MM.1S (cell line): ENCODE results near the gene FYCO1.

Experiments used
- DNase-seq: peaks from one replicate; pipeline ENCODE4 v3.0.0-alpha.2; 2015
- H2AFZ ChIP-seq: fragments of 300-600 bp; sonication (generic); 2 replicates; pipeline ENCODE4 v1.6.0; 2016; ENCODE audit warnings: antibody characterized with exemption, low read length
- H3F3A ChIP-seq: fragments of 300-600 bp; sonication (generic); 2 replicates; pipeline ENCODE4 v1.6.1; 2016; ENCODE audit warnings: mild to moderate bottlenecking, antibody characterized with exemption, low read length, moderate library complexity, mixed read lengths; ENCODE audit not compliant: insufficient read depth
- H3K27ac ChIP-seq: fragments of 300-600 bp; sonication (generic); 2 replicates; pipeline ENCODE4 v1.5.1; 2016; ENCODE audit warnings: mild to moderate bottlenecking, low read length
- H3K27me3 ChIP-seq: fragments of 300-600 bp; sonication (generic); replicated peaks from 2 replicates; pipeline ENCODE4 v1.6.0; 2016; ENCODE audit warnings: low read length; ENCODE audit not compliant: insufficient read depth
- H3K36me3 ChIP-seq: fragments of 300-600 bp; sonication (generic); replicated peaks from 2 replicates; pipeline ENCODE4 v1.6.1; 2016; ENCODE audit warnings: mild to moderate bottlenecking, low read length, mixed read lengths; ENCODE audit not compliant: insufficient read depth
- H3K4me1 ChIP-seq: fragments of 300-600 bp; sonication (generic); 2 replicates; pipeline ENCODE4 v1.6.1; 2016; ENCODE audit warnings: low read length, mixed read lengths
- H3K4me2 ChIP-seq: fragments of 300-600 bp; sonication (generic); 2 replicates; pipeline ENCODE4 v1.6.0; 2016; ENCODE audit warnings: low read depth, low read length
- H3K4me3 ChIP-seq: fragments of 300-600 bp; sonication (generic); 2 replicates; pipeline ENCODE4 v1.5.1; 2016; ENCODE audit warnings: low read length, mixed read lengths
- H3K79me2 ChIP-seq: fragments of 300-600 bp; sonication (generic); 2 replicates; pipeline ENCODE4 v1.6.1; 2016; ENCODE audit warnings: mixed run types, low read length, mixed read lengths
- H3K9ac ChIP-seq: fragments of 300-600 bp; sonication (generic); 2 replicates; pipeline ENCODE4 v1.6.1; 2016; ENCODE audit warnings: low read length, mixed read lengths
- H3K9me2 ChIP-seq: fragments of 300-600 bp; sonication (generic); replicated peaks from 2 replicates; pipeline ENCODE4 v1.6.1; 2016; ENCODE audit warnings: mild to moderate bottlenecking, low read length, mixed read lengths; ENCODE audit not compliant: insufficient read depth
- H3K9me3 ChIP-seq: fragments of 300-600 bp; sonication (generic); replicated peaks from 2 replicates; pipeline ENCODE4 v1.6.1; 2016; ENCODE audit warnings: mild to moderate bottlenecking, low read length, mixed read lengths; ENCODE audit not compliant: insufficient read depth
- H4K20me1 ChIP-seq: fragments of 300-600 bp; sonication (generic); 2 replicates; pipeline ENCODE4 v1.6.1; 2016; ENCODE audit warnings: mild to moderate bottlenecking, low read length, moderate library complexity, mixed read lengths; ENCODE audit not compliant: insufficient read depth
- EZH2 ChIP-seq: fragments of 300-600 bp; sonication (generic); optimal IDR thresholded peaks from 2 replicates; pipeline ENCODE3; 2017; ENCODE audit warnings: low read depth, mild to moderate bottlenecking, antibody characterized with exemption, low read length, mixed read lengths
- EZH2phosphoT487 ChIP-seq: fragments of 300-600 bp; sonication (generic); IDR thresholded peaks from 2 replicates; pipeline ENCODE4 v1.6.1; 2018; ENCODE audit warnings: antibody characterized with exemption, low read length
- TF ChIP-seq, protein P1 (sequence below): fragments of 300-600 bp; sonication (generic); IDR thresholded peaks from 2 replicates; pipeline ENCODE4 v1.5.1; 2016; ENCODE audit warnings: antibody characterized with exemption, low read length, mixed read lengths

Gene FYCO1

DNA sequence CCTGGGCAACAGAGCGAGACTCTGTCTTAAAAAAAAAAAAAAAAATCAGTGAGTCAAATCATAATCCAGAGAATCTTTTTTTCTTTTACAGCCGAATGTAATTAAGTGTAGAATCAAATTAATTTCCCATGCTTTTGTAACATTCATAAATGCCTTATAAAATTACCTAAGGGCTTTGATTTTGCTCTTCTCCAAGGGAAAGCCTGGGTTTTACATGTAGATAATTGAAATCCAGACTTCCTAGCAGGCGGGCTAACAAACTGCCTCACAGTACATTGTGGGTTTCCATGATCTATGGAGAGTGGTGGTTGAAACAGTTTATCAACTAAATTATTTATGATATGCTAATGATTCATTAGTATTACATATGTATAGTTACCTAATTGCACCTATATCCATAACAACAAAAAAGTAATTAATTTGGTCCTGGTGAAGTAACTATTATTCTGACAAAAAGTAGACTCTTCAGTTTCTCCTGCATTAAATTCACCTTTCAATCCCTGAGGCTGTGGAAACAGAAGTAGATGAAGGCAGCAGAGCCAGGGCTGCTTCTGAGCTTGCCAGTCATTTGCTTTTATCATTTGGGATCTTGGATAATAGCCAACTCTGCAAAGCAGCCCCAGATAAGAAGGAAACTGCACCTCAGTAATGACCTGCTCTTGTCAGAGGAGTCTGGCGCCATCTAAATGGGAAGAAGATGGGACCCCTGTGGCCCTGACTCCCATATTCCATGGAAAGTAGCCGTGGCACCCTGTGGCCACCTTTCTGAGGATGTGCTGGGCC, 99.7 kb downstream of the FYCO1 start:
- Histone ChIP-seq H3K9me3 (no peaks in the 10 kb centered on the region), H3K9me2 (no peaks in the 10 kb centered on the region), H3F3A (no peaks in the 10 kb centered on the region), H3K79me2 (no peaks in the 10 kb centered on the region), H3K4me3 (no peak overlapping the region), H3K4me1 (no peaks in the 10 kb centered on the region), H3K36me3 (no peaks in the 10 kb centered on the region), H3K27me3 (no peaks in the 10 kb centered on the region), H3K4me2 (no peak overlapping the region), H3K9ac (no peak overlapping the region), H2AFZ (no peak overlapping the region), H4K20me1 (no peaks in the 10 kb centered on the region), H3K27ac (no peak overlapping the region)
- DNase-seq: no peak
- TF ChIP-seq, protein P1, sequence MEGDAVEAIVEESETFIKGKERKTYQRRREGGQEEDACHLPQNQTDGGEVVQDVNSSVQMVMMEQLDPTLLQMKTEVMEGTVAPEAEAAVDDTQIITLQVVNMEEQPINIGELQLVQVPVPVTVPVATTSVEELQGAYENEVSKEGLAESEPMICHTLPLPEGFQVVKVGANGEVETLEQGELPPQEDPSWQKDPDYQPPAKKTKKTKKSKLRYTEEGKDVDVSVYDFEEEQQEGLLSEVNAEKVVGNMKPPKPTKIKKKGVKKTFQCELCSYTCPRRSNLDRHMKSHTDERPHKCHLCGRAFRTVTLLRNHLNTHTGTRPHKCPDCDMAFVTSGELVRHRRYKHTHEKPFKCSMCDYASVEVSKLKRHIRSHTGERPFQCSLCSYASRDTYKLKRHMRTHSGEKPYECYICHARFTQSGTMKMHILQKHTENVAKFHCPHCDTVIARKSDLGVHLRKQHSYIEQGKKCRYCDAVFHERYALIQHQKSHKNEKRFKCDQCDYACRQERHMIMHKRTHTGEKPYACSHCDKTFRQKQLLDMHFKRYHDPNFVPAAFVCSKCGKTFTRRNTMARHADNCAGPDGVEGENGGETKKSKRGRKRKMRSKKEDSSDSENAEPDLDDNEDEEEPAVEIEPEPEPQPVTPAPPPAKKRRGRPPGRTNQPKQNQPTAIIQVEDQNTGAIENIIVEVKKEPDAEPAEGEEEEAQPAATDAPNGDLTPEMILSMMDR: no peak
- TF ChIP-seq EZH2phosphoT487 (no peak), EZH2 (no peak)

DNA sequence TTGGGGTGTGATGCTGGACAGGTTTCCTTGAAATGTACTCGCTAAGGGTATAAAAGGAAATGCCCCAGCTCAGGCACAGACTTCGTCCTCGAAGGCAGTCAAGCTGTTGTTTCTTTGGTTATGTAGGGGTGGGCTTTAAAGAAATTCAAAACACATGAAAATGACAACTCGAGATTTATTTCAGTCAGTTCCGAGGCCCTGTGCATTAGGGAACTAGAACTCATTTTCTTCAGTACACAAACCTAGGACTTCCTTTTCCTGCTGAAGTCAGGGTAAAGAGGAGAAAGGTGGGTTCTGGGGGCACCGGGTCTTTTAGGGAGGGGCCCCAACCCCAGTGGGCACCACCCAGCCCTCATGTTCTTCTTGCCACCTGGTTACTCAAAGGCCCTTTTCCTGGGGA, 101.6 kb downstream of the FYCO1 start:
- Histone ChIP-seq H3K27me3 (no peaks in the 10 kb centered on the region), H3K4me2 (no peak overlapping the region), H3K27ac (no peak overlapping the region), H3K9me3 (no peaks in the 10 kb centered on the region), H3F3A (peaks cover 2% of the 10 kb centered on the region; the same call in 1 of the 2 replicates), H4K20me1 (no peaks in the 10 kb centered on the region), H3K9ac (no peak overlapping the region), H3K9me2 (no peaks in the 10 kb centered on the region), H3K4me1 (peaks cover 6% of the 10 kb centered on the region; the same call in 1 of the 2 replicates), H2AFZ (no peak overlapping the region), H3K79me2 (no peaks in the 10 kb centered on the region), H3K4me3 (no peak overlapping the region), H3K36me3 (no peaks in the 10 kb centered on the region)
- TF ChIP-seq EZH2phosphoT487: no peak
- TF ChIP-seq, protein P1: no peak
- no peak for TF ChIP-seq EZH2
- no peak for DNase-seq

DNA sequence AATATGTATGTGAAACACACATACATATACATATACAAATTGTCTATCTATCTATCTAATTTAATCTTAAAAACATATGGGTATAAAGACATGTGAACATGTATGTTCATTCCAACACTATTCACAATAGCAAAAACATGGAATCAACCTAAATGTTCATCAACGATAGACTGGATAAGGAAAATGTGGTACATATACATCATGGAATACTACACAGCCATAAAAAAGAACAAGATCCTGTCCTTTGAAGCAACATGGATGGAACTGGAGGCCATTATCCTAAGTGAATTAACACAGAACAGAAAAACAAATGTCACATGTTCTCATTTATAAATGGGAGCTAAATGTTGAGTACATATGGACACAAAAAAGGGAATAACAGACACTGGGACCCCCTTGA, 103.5 kb downstream of the FYCO1 start:
- Histone ChIP-seq H4K20me1 (no peaks in the 10 kb centered on the region), H3K27ac (no peak overlapping the region), H3K27me3 (no peaks in the 10 kb centered on the region), H2AFZ (no peak overlapping the region), H3K79me2 (no peaks in the 10 kb centered on the region), H3F3A (peaks cover 3% of the 10 kb centered on the region; the same call in 1 of the 2 replicates), H3K36me3 (no peaks in the 10 kb centered on the region), H3K9ac (no peak overlapping the region), H3K4me1 (peaks cover 10% of the 10 kb centered on the region; the same call in 1 of the 2 replicates), H3K9me3 (no peaks in the 10 kb centered on the region), H3K9me2 (no peaks in the 10 kb centered on the region), H3K4me3 (no peak overlapping the region), H3K4me2 (no peak overlapping the region)
- TF ChIP-seq EZH2phosphoT487 (no peak), EZH2 (no peak)
- TF ChIP-seq, protein P1: no peak
- DNase-seq: no peak
